ENCODE results near the gene NOC4L.

- TF ChIP-seq CTCF (IDR thresholded peaks at IDR 0.05 in 8 of 11, conservative IDR thresholded peaks at IDR 0.05 in 3 of 11) (no peak), POLR2AphosphoS5 (IDR thresholded peaks at IDR 0.05) (peak in 2 of 3 donors; percentile 13 to 43)
These were observed 11.4 kb upstream of the NOC4L start for GRCh38 chr12:132132609-132133430.

Data from spleen (tissue), 7 donors.